Panc1 (cell line): ENCODE data around the gene JPH2. TPM values are rescaled to one million over a fixed set of nuclear protein-coding genes. Genes with fewer than 3 reads are reported as not detected.

ENCODE experiments used
- ATAC-seq: fragments of 200-7000 bp; cut with Tn5 transposase; 2 replicates; pipeline ENCODE4 v1.9.1; 2020; ENCODE audit warnings: mild to moderate bottlenecking, moderate library complexity
- BruUV-seq: library from RNA; stranded (reverse); fragments of 400-500 nt; replicated peaks from 2 replicates; lab custom pipeline; 2021; lab: Mats Ljungman, UMichigan
- CTCF ChIA-PET: fragments of 300-600 bp; sonication (Branson Sonifier 250); formaldehyde crosslinking; loops from one replicate; lab custom pipeline; 2022; ENCODE audit warnings: antibody characterized with exemption; lab: Charles Lee
- POLR2A ChIA-PET: fragments of 300-600 bp; sonication (Branson Sonifier 250); formaldehyde crosslinking; loops from one replicate; lab custom pipeline; 2022; ENCODE audit warnings: antibody characterized with exemption; lab: Charles Lee
- DNase-seq: peaks from one replicate; pipeline ENCODE4 v3.0.0-alpha.2; 2010; ENCODE audit warnings: low read depth, low spot score
- H3K27ac ChIP-seq: 2 replicates; pipeline ENCODE4 v1.5.1; 2011; ENCODE audit warnings: mild to moderate bottlenecking, low read length, inconsistent platforms
- H3K27me3 ChIP-seq: fragments of 200-500 bp; sonication (Bioruptor generic); 2 replicates; pipeline ENCODE4 v1.6.0; 2014; ENCODE audit warnings: low read length, inconsistent platforms; ENCODE audit not compliant: control insufficient read depth, insufficient read depth
- H3K36me3 ChIP-seq: fragments of 200-500 bp; sonication (Bioruptor generic); 2 replicates; pipeline ENCODE4 v1.5.1; 2014; ENCODE audit warnings: inconsistent platforms, mild to moderate bottlenecking, low read length, moderate library complexity; ENCODE audit not compliant: control insufficient read depth, insufficient read depth
- H3K4me1 ChIP-seq: 2 replicates; pipeline ENCODE4 v1.5.1; 2011; ENCODE audit warnings: inconsistent platforms, mild to moderate bottlenecking, low read length, moderate library complexity; ENCODE audit not compliant: control insufficient read depth, insufficient read depth
- H3K4me3 ChIP-seq, 2 experiments: 2 replicates each; pipeline ENCODE4 v1.5.1; 2011 to 2012; ENCODE audit warnings: low read depth in 2 of 2, low read length in 2 of 2, mild to moderate bottlenecking in 2 of 2, inconsistent platforms in 1 of 2, moderate library complexity in 1 of 2
- H3K9me3 ChIP-seq: fragments of 200-500 bp; sonication (Bioruptor generic); 2 replicates; pipeline ENCODE4 v1.5.1; 2014; ENCODE audit warnings: low read depth, mild to moderate bottlenecking, inconsistent platforms, low read length, moderate library complexity; ENCODE audit not compliant: control insufficient read depth, insufficient read depth
- POLR2AphosphoS5 ChIP-seq: IDR thresholded peaks from 2 replicates; pipeline ENCODE4 v1.6.1; 2012; ENCODE audit warnings: mild to moderate bottlenecking, low read depth, low read length, moderate library complexity
- SIN3A ChIP-seq: IDR thresholded peaks from 2 replicates; pipeline ENCODE4 v1.6.1; 2012; ENCODE audit warnings: low read depth, mild to moderate bottlenecking, low read length, moderate library complexity, borderline replicate concordance; ENCODE audit not compliant: insufficient read depth
- TCF7L2 ChIP-seq: IDR thresholded peaks from 2 replicates; pipeline ENCODE4 v1.6.1; 2011; ENCODE audit warnings: mild to moderate bottlenecking, low read depth, low read length, inconsistent platforms
- in situ Hi-C: cut with HindIII; loops from 2 replicates; pipeline ENCODE4 v1.10.0; 2016; ENCODE audit warnings: low sequenced_read_pairs, low pct_unique_long_range_greater_than_20kb
- intact Hi-C: fragments of 100-400 bp; cut with micrococcal nuclease; formaldehyde crosslinking; loops from one replicate; pipeline ENCODE4 v1.10.0; 2022; ENCODE audit not compliant: unreplicated experiment
- total RNA-seq: library from RNA; stranded (reverse); gene quantifications from one replicate; pipeline ENCODE4 v1.2.1, GENCODE V29; 2021; ENCODE audit not compliant: unreplicated experiment
- TF ChIP-seq, protein P1 (sequence below): fragments of 450-650 bp; IDR thresholded peaks from 2 replicates; pipeline ENCODE4 v1.5.1; 2017; ENCODE audit warnings: mild to moderate bottlenecking
- TF ChIP-seq, protein P2 (sequence below), 2 experiments: IDR thresholded peaks; 2 replicates each; pipeline ENCODE4 v1.6.1; 2011 to 2012; ENCODE audit warnings: low read depth in 2 of 2, control low read depth in 1 of 2, low read length in 1 of 2, mild to moderate bottlenecking in 1 of 2, moderate library complexity in 1 of 2; ENCODE audit not compliant: insufficient read depth in 1 of 2

Gene JPH2
- total RNA-seq, 1 experiment from 2014 or later, result 0.49 TPM

DNA sequence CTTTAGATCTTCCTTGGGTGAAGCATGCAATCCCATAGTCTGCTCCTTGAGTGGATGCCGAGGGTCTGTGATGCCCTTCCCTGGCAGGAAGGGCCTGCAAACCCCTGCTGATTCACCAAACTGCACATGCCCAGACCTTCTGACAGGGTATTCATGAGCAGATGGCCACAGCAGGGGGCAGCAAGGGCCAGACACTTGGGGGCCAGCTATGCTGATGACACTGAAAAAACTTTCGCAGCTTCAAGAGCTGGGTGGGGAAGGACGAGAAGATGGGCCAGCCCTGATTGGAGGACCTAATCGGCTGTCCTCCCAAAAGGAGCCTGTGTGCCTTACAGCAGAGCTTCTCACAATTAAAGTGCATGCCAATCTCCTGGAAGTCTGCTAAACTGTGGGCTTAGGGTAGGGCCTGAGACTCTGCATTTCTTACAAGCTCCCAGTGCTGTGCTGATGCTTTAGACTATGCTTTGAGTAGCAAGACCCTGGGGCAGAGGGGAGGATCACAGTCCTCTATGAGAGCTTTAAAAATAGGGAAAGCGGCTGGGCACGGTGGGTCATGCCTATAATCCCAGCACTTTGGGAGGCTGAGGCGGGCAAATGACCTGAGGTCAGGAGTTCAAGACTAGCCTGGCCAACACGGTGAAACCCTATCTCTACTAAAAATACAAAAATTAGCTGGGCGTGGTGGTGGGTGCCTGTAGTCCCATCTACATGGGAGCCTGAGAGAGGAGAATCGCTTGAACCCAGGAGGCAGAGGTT is 44.9 kb upstream of the JPH2 start:
- ATAC-seq (peak; percentile 45; the same call in 1 of the 2 replicates), DNase-seq (no peak)
- Histone ChIP-seq H3K36me3 (no peaks in the 10 kb centered on the region), H3K4me1 (no peaks in the 10 kb centered on the region), H3K9me3 (no peaks in the 10 kb centered on the region), H3K27ac (no peak overlapping the region), H3K27me3 (no peaks in the 10 kb centered on the region), H3K4me3 (no peak overlapping the region)
- CTCF ChIA-PET, result interaction anchor here (0.6 kb wide), 1 partner anchor 136 kb away, joined by 3 read pairs; no protein-coding TSS in a partner anchor
- no TSS peak for BruUV-seq
- in situ Hi-C loops, result no loop called here
- TF ChIP-seq, protein P1, sequence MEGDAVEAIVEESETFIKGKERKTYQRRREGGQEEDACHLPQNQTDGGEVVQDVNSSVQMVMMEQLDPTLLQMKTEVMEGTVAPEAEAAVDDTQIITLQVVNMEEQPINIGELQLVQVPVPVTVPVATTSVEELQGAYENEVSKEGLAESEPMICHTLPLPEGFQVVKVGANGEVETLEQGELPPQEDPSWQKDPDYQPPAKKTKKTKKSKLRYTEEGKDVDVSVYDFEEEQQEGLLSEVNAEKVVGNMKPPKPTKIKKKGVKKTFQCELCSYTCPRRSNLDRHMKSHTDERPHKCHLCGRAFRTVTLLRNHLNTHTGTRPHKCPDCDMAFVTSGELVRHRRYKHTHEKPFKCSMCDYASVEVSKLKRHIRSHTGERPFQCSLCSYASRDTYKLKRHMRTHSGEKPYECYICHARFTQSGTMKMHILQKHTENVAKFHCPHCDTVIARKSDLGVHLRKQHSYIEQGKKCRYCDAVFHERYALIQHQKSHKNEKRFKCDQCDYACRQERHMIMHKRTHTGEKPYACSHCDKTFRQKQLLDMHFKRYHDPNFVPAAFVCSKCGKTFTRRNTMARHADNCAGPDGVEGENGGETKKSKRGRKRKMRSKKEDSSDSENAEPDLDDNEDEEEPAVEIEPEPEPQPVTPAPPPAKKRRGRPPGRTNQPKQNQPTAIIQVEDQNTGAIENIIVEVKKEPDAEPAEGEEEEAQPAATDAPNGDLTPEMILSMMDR, result no peak
- no peak for TF ChIP-seq TCF7L2
- TF ChIP-seq, protein P2, sequence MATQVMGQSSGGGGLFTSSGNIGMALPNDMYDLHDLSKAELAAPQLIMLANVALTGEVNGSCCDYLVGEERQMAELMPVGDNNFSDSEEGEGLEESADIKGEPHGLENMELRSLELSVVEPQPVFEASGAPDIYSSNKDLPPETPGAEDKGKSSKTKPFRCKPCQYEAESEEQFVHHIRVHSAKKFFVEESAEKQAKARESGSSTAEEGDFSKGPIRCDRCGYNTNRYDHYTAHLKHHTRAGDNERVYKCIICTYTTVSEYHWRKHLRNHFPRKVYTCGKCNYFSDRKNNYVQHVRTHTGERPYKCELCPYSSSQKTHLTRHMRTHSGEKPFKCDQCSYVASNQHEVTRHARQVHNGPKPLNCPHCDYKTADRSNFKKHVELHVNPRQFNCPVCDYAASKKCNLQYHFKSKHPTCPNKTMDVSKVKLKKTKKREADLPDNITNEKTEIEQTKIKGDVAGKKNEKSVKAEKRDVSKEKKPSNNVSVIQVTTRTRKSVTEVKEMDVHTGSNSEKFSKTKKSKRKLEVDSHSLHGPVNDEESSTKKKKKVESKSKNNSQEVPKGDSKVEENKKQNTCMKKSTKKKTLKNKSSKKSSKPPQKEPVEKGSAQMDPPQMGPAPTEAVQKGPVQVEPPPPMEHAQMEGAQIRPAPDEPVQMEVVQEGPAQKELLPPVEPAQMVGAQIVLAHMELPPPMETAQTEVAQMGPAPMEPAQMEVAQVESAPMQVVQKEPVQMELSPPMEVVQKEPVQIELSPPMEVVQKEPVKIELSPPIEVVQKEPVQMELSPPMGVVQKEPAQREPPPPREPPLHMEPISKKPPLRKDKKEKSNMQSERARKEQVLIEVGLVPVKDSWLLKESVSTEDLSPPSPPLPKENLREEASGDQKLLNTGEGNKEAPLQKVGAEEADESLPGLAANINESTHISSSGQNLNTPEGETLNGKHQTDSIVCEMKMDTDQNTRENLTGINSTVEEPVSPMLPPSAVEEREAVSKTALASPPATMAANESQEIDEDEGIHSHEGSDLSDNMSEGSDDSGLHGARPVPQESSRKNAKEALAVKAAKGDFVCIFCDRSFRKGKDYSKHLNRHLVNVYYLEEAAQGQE (IDR thresholded peaks at IDR 0.05; ENCODE audit: insufficient read depth in 1 of 2, low read depth in 2 of 2, low read length in 1 of 2), result no peak
- intact Hi-C loops, result no loop called here
- POLR2A ChIA-PET, result interaction anchor here (1.0 kb wide), 1 partner anchor 11 kb away, joined by 3 read pairs; no protein-coding TSS in a partner anchor

DNA sequence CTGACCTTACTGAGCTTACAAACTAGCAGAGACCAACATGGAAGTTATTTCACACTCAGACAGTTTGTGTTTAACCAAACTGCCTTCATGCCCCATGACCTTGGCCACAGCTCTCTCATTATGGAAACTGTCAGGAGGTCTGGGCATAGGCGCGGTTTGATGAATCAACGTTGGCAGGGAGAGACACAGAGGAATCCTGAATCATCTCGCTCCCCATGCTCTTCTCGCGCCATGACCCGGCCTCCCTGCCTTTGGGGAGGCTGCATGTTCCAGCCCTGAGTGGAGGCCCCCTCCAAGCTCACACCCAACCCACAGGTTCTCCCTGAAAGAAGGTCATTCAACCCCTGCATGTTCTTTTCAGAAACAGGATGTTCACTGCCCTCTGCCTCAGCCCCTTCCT is 44.2 kb upstream of the JPH2 start:
- TF ChIP-seq, protein P2 (IDR thresholded peaks at IDR 0.05; ENCODE audit: insufficient read depth in 1 of 2, low read depth in 2 of 2, low read length in 1 of 2), result no peak
- TF ChIP-seq POLR2AphosphoS5, result no peak
- no peak for TF ChIP-seq TCF7L2
- TF ChIP-seq, protein P1, result no peak
- TF ChIP-seq SIN3A, result no peak
- Histone ChIP-seq H3K4me1 (no peaks in the 10 kb centered on the region), H3K9me3 (no peaks in the 10 kb centered on the region), H3K36me3 (no peaks in the 10 kb centered on the region), H3K4me3 (no peak overlapping the region), H3K27me3 (no peaks in the 10 kb centered on the region), H3K27ac (no peak overlapping the region)
- intact Hi-C loops (no loop called here), in situ Hi-C loops (no loop called here)
- CTCF ChIA-PET, result no interaction called here
- no peak for DNase-seq
- no TSS peak for BruUV-seq
- no peak for ATAC-seq
- POLR2A ChIA-PET, result no interaction called here
